Iris pigment epithelial cell (primary cell): ENCODE measurements around the gene RNU5B-1.
A peak's percentile ranks its signal among the peaks of the same experiment; 100 is the strongest.

Experiments
- DNase-seq: peaks from one replicate; pipeline ENCODE4 v3.0.0-alpha.2; 2011; ENCODE audit warnings: low read depth

Gene RNU5B-1

GRCh38 chr15:65289261-65289854 lies 15.1 kb upstream of the RNU5B-1 start:
- no peak for DNase-seq

- DNase-seq = no peak
Observed at GRCh38 chr15:65290228-65290627, 14.2 kb upstream of the RNU5B-1 start.

- no peak for DNase-seq
Observed at GRCh38 chr15:65292938-65293518, 11.4 kb upstream of the RNU5B-1 start.

- DNase-seq = no peak
Observed at GRCh38 chr15:65298731-65299130, 5.7 kb upstream of the RNU5B-1 start.

GRCh38 chr15:65300924-65301441 lies 3.5 kb upstream of the RNU5B-1 start:
- no peak for DNase-seq

GRCh38 chr15:65302061-65302460 lies 2.4 kb upstream of the RNU5B-1 start:
- DNase-seq = no peak

- DNase-seq = peak; percentile 35
Observed at GRCh38 chr15:65303687-65304380, 643 bp upstream of the RNU5B-1 start.

- DNase-seq = no peak
Observed at GRCh38 chr15:65305150-65305758, 777 bp downstream of the RNU5B-1 start.

- no peak for DNase-seq
Observed at GRCh38 chr15:65305776-65306175, 1.3 kb downstream of the RNU5B-1 start.

- DNase-seq = no peak
Observed at GRCh38 chr15:65306551-65306950, 2.1 kb downstream of the RNU5B-1 start.

- DNase-seq = no peak
Observed at GRCh38 chr15:65307978-65308377, 3.5 kb downstream of the RNU5B-1 start.

GRCh38 chr15:65309882-65310418 lies 5.5 kb downstream of the RNU5B-1 start:
- DNase-seq = peak; percentile 68

- peak; percentile 53 for DNase-seq
Observed at GRCh38 chr15:65310431-65311137, 6.1 kb downstream of the RNU5B-1 start.

GRCh38 chr15:65311760-65312159 lies 7.3 kb downstream of the RNU5B-1 start:
- no peak for DNase-seq

- no peak for DNase-seq
Observed at GRCh38 chr15:65312400-65312916, 8.0 kb downstream of the RNU5B-1 start.

- peak; percentile 64 for DNase-seq
Observed at GRCh38 chr15:65318870-65319356, 14.4 kb downstream of the RNU5B-1 start.

GRCh38 chr15:65323071-65323511 lies 18.6 kb downstream of the RNU5B-1 start:
- peak; percentile 28 for DNase-seq

GRCh38 chr15:65326117-65326526 lies 21.6 kb downstream of the RNU5B-1 start:
- peak; percentile 9 for DNase-seq

- no peak for DNase-seq
Observed at GRCh38 chr15:65326818-65327217, 22.3 kb downstream of the RNU5B-1 start.

- no peak for DNase-seq
Observed at GRCh38 chr15:65327651-65328393, 23.3 kb downstream of the RNU5B-1 start.
